ENCODE measurements around the gene TANGO2. TPM values are rescaled to one million over a fixed set of nuclear protein-coding genes. Genes with fewer than 3 reads are reported as not detected.

Gene TANGO2
- total RNA-seq, 1 donor from 2014 or later = 30.0 TPM

DNA sequence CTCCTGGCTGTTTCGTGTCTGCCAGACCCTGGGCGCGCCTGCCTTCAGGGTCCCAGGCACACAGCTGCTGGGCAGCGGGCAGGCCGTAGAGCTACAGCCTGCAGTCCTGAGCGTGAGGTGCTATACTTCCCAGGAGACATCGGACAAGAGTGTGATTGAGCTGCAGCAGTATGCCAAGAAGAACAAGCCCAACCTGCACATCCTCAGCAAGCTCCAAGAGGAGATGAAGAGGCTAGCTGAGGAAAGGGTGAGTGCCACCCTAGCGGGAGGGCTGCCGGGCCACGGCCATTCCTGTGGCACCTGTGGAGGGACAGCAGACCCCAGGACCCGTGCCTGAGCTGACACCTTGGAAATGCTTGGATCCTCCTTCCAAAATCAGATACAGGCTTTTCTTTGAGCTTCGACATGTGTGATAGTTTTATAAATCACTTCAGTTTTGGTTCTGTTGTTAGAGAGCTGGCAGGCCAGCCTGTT, 87.9 kb downstream of the TANGO2 start:
- no peaks in the 10 kb centered on the region for H3K27me3 Mint-ChIP-seq (ENCODE audit: low read depth)
- peaks cover 48% of the 10 kb centered on the region for H3K36me3 Mint-ChIP-seq (ENCODE audit: low read depth)
- peaks cover 11% of the 10 kb centered on the region for H3K4me1 Mint-ChIP-seq (ENCODE audit: low read depth)
- H3K9me3 Mint-ChIP-seq = no peaks in the 10 kb centered on the region
- no peak overlapping the region for H3K27ac Mint-ChIP-seq
- H3K4me3 Mint-ChIP-seq (ENCODE audit: low read depth) = no peak overlapping the region
- DNase-seq (ENCODE audit: low spot score) = no peak
- intact Hi-C loops (cut with micrococcal nuclease) = no loop called here

DNA sequence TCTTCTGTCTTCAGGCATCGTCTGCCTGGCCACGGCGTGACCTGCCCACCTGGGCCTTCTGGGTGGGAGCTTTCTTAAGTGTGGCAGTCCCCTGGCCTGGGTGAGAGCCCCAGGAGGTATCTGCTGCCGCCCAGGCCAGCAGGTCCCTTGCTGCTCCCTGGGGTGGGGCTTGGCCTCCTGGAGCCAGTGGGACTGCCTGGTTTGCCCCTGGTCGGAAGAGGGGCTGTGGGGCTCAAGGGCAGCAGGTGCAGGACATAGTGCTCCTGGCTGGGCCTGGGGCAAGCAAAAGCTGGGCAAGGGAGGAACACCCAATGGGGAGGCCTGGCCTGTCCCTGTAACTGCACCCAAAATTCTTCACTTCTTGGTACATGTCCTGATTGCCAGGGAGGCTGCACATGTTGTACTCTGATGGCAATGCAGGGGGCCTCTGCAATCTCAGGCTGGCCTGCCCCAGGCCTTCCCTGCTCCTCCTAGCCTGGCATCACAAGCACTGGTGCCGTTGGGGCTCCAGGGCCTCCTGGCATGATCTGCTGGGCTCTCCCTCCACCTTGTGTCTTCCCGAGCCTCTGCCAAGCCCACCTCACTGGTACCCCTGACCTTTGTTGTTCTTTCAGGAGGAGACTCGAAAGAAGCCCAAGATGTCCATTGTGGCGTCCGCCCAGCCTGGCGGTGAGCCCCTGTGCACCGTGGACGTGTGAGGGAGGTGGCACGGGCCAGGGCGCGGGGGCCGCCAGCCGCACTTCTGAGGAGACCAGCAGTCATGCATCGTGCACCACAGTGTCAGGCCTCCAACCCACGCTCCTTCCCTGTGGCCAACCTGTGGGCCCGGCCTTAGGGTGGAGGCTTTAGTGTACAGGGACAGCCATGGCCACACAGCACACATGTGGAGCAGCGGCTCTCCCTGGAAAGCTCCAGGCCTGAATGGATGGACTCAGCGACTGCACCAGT, 88.8 kb downstream of the TANGO2 start:
- Mint-ChIP-seq H3K9me3 (no peaks in the 10 kb centered on the region), H3K27ac (peak overlapping the region; percentile 33), H3K36me3 (ENCODE audit: low read depth) (peaks cover 55% of the 10 kb centered on the region), H3K4me1 (ENCODE audit: low read depth) (peaks cover 17% of the 10 kb centered on the region), H3K4me3 (ENCODE audit: low read depth) (no peak overlapping the region), H3K27me3 (ENCODE audit: low read depth) (no peaks in the 10 kb centered on the region)
- no peak for DNase-seq (ENCODE audit: low spot score)
- intact Hi-C loops (cut with micrococcal nuclease) = no loop called here

- H3K36me3 Mint-ChIP-seq (ENCODE audit: low read depth) = peaks cover 61% of the 10 kb centered on the region
- H3K27ac Mint-ChIP-seq = peak overlapping the region; percentile 82
- intact Hi-C loops (cut with micrococcal nuclease) = no loop called here
- H3K4me3 Mint-ChIP-seq (ENCODE audit: low read depth) = no peak overlapping the region
- DNase-seq (ENCODE audit: low spot score) = no peak
- no peaks in the 10 kb centered on the region for H3K9me3 Mint-ChIP-seq
- no peaks in the 10 kb centered on the region for H3K27me3 Mint-ChIP-seq (ENCODE audit: low read depth)
- H3K4me1 Mint-ChIP-seq (ENCODE audit: low read depth) = peaks cover 22% of the 10 kb centered on the region
These were observed 89.6 kb downstream of the TANGO2 start for GRCh38 chr22:20110359-20110985.

GRCh38 chr22:20111045-20111688, 90.3 kb downstream of the TANGO2 start:
- peak overlapping the region; percentile 82 for H3K27ac Mint-ChIP-seq
- H3K36me3 Mint-ChIP-seq (ENCODE audit: low read depth) = peaks cover 67% of the 10 kb centered on the region
- no peaks in the 10 kb centered on the region for H3K9me3 Mint-ChIP-seq
- H3K4me1 Mint-ChIP-seq (ENCODE audit: low read depth) = peaks cover 22% of the 10 kb centered on the region
- no peaks in the 10 kb centered on the region for H3K27me3 Mint-ChIP-seq (ENCODE audit: low read depth)
- peak overlapping the region; percentile 13 for H3K4me3 Mint-ChIP-seq (ENCODE audit: low read depth)
- DNase-seq (ENCODE audit: low spot score) = no peak
- intact Hi-C loops (cut with micrococcal nuclease) = no loop called here

- DNase-seq (ENCODE audit: low spot score) = no peak
- intact Hi-C loops (cut with micrococcal nuclease) = no loop called here
- Mint-ChIP-seq H3K4me3 (ENCODE audit: low read depth) (peak overlapping the region; percentile 23), H3K4me1 (ENCODE audit: low read depth) (peaks cover 22% of the 10 kb centered on the region), H3K27me3 (ENCODE audit: low read depth) (no peaks in the 10 kb centered on the region), H3K9me3 (no peaks in the 10 kb centered on the region), H3K27ac (peak overlapping the region; percentile 82), H3K36me3 (ENCODE audit: low read depth) (peaks cover 68% of the 10 kb centered on the region)
These were observed 91.0 kb downstream of the TANGO2 start for GRCh38 chr22:20111689-20112622.

- peaks cover 22% of the 10 kb centered on the region for H3K4me1 Mint-ChIP-seq (ENCODE audit: low read depth)
- DNase-seq (ENCODE audit: low spot score) = no peak
- H3K27me3 Mint-ChIP-seq (ENCODE audit: low read depth) = no peaks in the 10 kb centered on the region
- H3K27ac Mint-ChIP-seq = peak overlapping the region; percentile 82
- no peak overlapping the region for H3K4me3 Mint-ChIP-seq (ENCODE audit: low read depth)
- peaks cover 63% of the 10 kb centered on the region for H3K36me3 Mint-ChIP-seq (ENCODE audit: low read depth)
- no peaks in the 10 kb centered on the region for H3K9me3 Mint-ChIP-seq
- intact Hi-C loops (cut with micrococcal nuclease) = no loop called here
These were observed 92.0 kb downstream of the TANGO2 start for GRCh38 chr22:20112623-20113511.

DNA sequence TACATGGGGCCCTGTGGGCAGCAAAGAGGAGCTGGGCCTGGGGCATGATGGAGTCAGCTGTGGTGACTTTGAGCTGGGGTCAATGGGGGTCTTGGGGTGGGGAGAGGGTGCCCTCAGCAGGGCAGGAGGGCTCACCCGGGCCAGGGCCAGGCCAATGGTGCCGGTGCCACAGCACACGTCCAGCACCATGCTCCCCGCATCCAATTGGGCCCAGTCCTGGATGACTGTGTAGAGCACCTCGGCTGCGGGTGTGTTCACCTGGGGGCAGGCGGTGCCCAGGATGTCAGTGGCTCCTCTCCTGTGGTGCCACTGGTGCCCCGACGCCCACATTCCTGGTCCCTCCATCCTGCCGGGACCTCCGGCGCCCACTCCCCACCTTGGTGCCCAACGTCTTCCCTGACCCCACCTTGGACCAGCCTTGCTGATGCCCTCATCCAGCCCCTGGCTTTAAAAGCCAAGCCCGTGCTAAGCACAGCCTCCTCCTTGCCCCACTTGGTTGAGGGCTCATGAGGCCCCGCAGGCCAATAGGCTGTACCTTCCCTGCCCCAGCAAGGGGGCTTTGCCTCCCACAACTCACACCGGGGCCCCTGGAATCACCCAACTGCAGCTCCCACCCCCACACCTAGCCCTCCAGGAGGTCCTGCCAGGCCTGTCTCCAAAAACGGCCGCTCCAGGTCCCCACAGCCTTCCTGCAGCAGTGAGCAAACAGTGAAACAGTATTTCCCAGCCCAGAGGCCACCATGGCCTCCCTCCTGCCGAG, 92.8 kb downstream of the TANGO2 start:
- H3K27ac Mint-ChIP-seq = no peak overlapping the region
- DNase-seq (ENCODE audit: low spot score) = no peak
- peaks cover 68% of the 10 kb centered on the region for H3K36me3 Mint-ChIP-seq (ENCODE audit: low read depth)
- peaks cover 25% of the 10 kb centered on the region for H3K4me1 Mint-ChIP-seq (ENCODE audit: low read depth)
- no peaks in the 10 kb centered on the region for H3K9me3 Mint-ChIP-seq
- H3K27me3 Mint-ChIP-seq (ENCODE audit: low read depth) = no peaks in the 10 kb centered on the region
- peak overlapping the region; percentile 1 for H3K4me3 Mint-ChIP-seq (ENCODE audit: low read depth)
- intact Hi-C loops (cut with micrococcal nuclease) = no loop called here

- Mint-ChIP-seq H3K27me3 (ENCODE audit: low read depth) (no peaks in the 10 kb centered on the region), H3K9me3 (no peaks in the 10 kb centered on the region), H3K27ac (peak overlapping the region; percentile 65), H3K36me3 (ENCODE audit: low read depth) (peaks cover 73% of the 10 kb centered on the region), H3K4me3 (ENCODE audit: low read depth) (peak overlapping the region; percentile 76), H3K4me1 (ENCODE audit: low read depth) (peaks cover 29% of the 10 kb centered on the region)
- intact Hi-C loops (cut with micrococcal nuclease) = loop anchor here (5.0 kb wide), 2 partner anchors 257 to 888 kb away; partner anchors contain the start of gene THAP7
- no peak for DNase-seq (ENCODE audit: low spot score)
These were observed 93.9 kb downstream of the TANGO2 start for GRCh38 chr22:20114506-20115475.

DNA sequence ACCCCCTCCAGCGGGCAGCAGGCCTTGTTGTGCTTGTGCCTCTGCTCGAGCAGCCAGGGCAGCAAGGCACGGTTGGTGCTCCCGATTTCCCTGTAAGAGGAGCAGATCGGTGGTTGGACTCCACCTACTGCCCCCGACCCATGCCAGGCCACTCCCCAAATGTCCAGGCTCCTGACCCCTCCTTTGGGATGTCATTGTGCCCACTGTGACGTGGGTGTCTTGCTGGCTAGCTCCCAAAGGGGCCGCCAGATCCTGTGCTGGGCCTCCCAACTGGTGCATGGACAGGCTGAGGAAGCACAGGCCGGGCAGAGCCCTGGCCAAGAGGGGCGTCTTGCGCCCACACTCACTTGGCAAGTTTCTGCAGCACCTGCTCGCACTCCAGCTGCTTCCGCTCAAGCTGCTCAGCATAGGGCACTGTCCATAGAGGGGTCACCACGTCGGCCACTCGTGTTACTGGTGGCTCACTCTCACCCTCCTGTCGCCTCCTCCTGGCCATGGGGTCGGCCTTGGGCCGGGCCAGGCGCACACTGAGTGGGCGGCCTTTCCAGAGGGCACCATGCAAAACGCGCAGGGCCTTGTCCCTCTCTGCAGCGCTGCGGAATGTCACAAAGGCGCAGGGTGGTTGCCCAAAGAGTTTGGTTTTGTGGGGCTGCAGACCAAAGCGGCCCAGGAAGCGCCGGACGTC, 94.9 kb downstream of the TANGO2 start, which contains the start of gene RANBP1:
Gene RANBP1 (plus strand): TSS at position 414 of the 685 bp plus-strand sequence. CDS start 81 bp downstream, at position 495.
- H3K27me3 Mint-ChIP-seq (ENCODE audit: low read depth) = no peaks in the 10 kb centered on the region
- H3K9me3 Mint-ChIP-seq = no peaks in the 10 kb centered on the region
- peaks cover 76% of the 10 kb centered on the region for H3K36me3 Mint-ChIP-seq (ENCODE audit: low read depth)
- no peak for DNase-seq (ENCODE audit: low spot score)
- H3K4me3 Mint-ChIP-seq (ENCODE audit: low read depth) = peak within 1 kb of the TSS; percentile 94
- peaks cover 30% of the 10 kb centered on the region for H3K4me1 Mint-ChIP-seq (ENCODE audit: low read depth)
- intact Hi-C loops (cut with micrococcal nuclease) = loop anchor here (2.0 to 5.0 kb wide), 5 partner anchors 15 to 886 kb away; partner anchors contain the start of genes DGCR8, TANGO2 and THAP7
- H3K27ac Mint-ChIP-seq = peak within 1 kb of the TSS; percentile 97

Measured in activated T-helper 2 cell treated with anti-CD3 and anti-CD28 coated beads, Interferon-gamma antibody, Interleukin-2, Interleukin-4, amounts not matched to agents 10 μg/mL and 5 μg/mL and 100 μg/mL, durations not matched to agents 14 hours and 24 hours and 36 hours (primary cell).